Activated T-helper 2 cell treated with anti-CD3 and anti-CD28 coated beads, Interferon-gamma antibody, Interleukin-2, Interleukin-4, amounts not matched to agents 10 μg/mL and 5 μg/mL and 100 μg/mL, durations not matched to agents 14 hours and 24 hours and 36 hours (primary cell): ENCODE measurements around the gene CISD2. TPM values are rescaled to one million over a fixed set of nuclear protein-coding genes. Genes with fewer than 3 reads are reported as not detected.
"Not testable (repeated sequence)": the region's sequence is repeated elsewhere in the genome, so short reads cannot be mapped to it uniquely, and the experiment has no call there.

Experiments used
- DNase-seq: peaks from one replicate; pipeline ENCODE4 v3.0.0; 2021; ENCODE audit warnings: low spot score
- H3K27ac Mint-ChIP-seq: one replicate; pipeline ENCODE4 v1.8.0; 2021; ENCODE audit warnings: mixed read lengths
- H3K27me3 Mint-ChIP-seq: one replicate; pipeline ENCODE4 v1.8.0; 2021; ENCODE audit warnings: low read depth, mixed read lengths
- H3K36me3 Mint-ChIP-seq: one replicate; pipeline ENCODE4 v1.8.0; 2021; ENCODE audit warnings: low read depth, mixed read lengths
- H3K4me1 Mint-ChIP-seq: one replicate; pipeline ENCODE4 v1.8.0; 2021; ENCODE audit warnings: low read depth, mixed read lengths
- H3K4me3 Mint-ChIP-seq: one replicate; pipeline ENCODE4 v1.8.0; 2021; ENCODE audit warnings: low read depth, mild to moderate bottlenecking, moderate library complexity, mixed read lengths
- H3K9me3 Mint-ChIP-seq: one replicate; pipeline ENCODE4 v1.8.0; 2021; ENCODE audit warnings: mixed read lengths
- intact Hi-C: fragments of 100-400 bp; cut with micrococcal nuclease; formaldehyde crosslinking; loops from one replicate; pipeline ENCODE4 v1.15.1; 2023
- total RNA-seq: library from RNA; stranded (reverse); gene quantifications from 2 replicates; pipeline ENCODE4 v1.2.3, GENCODE V29; 2022

The CISD2 gene
- total RNA-seq, 1 donor from 2014 or later: 51.4 TPM

DNA sequence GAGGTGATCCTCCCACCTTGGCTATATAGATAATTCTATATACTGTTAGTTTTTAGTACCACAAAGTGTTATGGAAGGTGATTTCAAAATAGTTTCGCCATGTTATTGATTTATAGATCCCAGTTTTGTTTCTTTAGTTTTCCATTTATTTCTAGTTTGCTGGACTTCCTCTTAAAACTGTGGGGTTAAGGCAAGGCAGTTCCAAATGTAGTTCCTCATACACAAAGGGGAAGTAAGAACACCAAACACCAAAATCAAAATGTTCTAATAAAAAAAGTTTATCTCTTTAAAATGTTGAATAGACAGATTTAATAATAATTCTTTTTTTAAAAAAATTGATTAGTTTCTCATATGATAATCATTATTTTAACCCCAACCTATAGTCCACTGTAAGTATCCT is 6.8 kb upstream of the CISD2 start:
- no peak for DNase-seq
- intact Hi-C loops: no loop called here
- Mint-ChIP-seq H3K27me3 (no peaks in the 10 kb centered on the region), H3K4me3 (no peak overlapping the region), H3K9me3 (peaks cover 41% of the 10 kb centered on the region), H3K4me1 (peaks cover 35% of the 10 kb centered on the region), H3K36me3 (peaks cover 68% of the 10 kb centered on the region), H3K27ac (no peak overlapping the region)

DNA sequence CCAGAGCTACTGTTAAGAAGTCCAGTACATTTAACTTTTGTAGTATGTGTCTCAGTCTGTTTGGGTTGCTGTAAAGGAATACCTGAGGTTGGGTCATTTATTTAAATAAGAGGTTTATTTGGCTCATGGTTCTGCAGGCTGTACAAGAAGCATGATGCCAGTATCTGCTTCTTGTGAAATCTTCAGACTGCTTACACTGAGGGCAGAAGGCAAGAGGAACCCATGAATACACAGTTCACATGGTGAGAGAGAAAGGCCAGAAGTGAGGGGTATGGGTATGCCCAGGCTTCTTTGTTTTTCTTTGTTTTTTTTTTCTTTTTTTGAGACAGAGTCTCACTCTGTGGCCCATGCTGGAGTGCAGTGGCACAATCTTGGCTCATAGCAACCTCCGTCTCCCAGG is 6.0 kb upstream of the CISD2 start:
- no peak for DNase-seq
- peaks cover 35% of the 10 kb centered on the region for H3K4me1 Mint-ChIP-seq
- H3K9me3 Mint-ChIP-seq: peaks cover 38% of the 10 kb centered on the region
- no peaks in the 10 kb centered on the region for H3K27me3 Mint-ChIP-seq
- H3K36me3 Mint-ChIP-seq: peaks cover 68% of the 10 kb centered on the region
- no peak overlapping the region for H3K4me3 Mint-ChIP-seq
- H3K27ac Mint-ChIP-seq: no peak overlapping the region
- intact Hi-C loops: no loop called here

- not testable (repeated sequence) for H3K27me3 Mint-ChIP-seq, DNase-seq
- peaks cover 20% of the 10 kb centered on the region for H3K9me3 Mint-ChIP-seq
- intact Hi-C loops: loop anchor here (2.0 to 5.0 kb wide), 3 partner anchors 23 to 238 kb away; partner anchors contain the start of gene SLC9B2
- peaks cover 41% of the 10 kb centered on the region for H3K4me1 Mint-ChIP-seq
- H3K4me3 Mint-ChIP-seq: peak overlapping the region; percentile 15
- H3K36me3 Mint-ChIP-seq: peaks cover 56% of the 10 kb centered on the region
- peak overlapping the region; percentile 66 for H3K27ac Mint-ChIP-seq
Observed at GRCh38 chr4:102865327-102865726, 3.5 kb upstream of the CISD2 start.

DNA sequence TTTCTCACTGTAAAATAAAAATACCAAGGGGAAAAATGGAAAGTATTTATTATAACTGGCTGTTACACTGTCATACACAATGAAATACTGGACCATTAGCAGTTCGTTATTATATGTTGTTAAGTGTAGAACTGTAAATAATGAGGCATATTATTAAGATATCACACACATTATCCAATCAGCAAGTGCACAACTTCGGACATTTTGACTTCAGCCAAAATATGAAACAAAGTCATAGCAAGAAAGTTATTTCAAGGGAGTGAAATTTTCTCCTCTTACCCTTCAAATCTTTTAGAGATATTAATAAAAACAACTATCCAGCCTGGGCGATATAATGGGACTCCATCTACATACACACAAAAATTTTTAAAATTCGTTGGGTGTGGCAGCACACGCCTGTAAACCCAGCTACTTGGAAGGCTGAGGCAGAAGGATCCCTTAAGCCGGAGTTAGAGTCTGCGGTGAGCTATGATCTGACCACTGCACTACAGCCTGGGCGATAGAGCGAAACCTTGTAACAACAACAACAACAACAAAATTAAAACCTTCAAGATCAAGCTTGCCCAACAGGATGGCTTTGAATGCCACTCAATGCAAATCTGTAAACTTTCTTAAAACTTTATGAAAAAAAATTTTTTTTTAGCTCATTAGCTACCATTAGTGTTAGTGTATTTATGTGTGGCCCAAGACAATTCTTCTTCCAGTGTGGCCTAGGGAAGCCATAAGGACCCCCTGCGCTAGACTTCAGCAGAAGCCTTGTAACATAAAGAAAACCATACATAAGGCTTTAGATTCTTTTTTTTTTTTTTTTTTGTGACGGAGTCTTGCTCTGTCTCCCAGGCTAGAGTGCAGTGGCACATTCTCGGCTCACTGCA is 1.3 kb upstream of the CISD2 start:
- peaks cover 49% of the 10 kb centered on the region for H3K4me1 Mint-ChIP-seq
- peaks cover 46% of the 10 kb centered on the region for H3K36me3 Mint-ChIP-seq
- DNase-seq: no peak
- H3K4me3 Mint-ChIP-seq: peak overlapping the region; percentile 90
- peak overlapping the region; percentile 99 for H3K27ac Mint-ChIP-seq
- intact Hi-C loops: loop anchor here (1.0 to 5.0 kb wide), 6 partner anchors 39 to 1521 kb away; partner anchors contain the start of genes BDH2, NFKB1, PPP3CA and SLC9B2
- no peaks in the 10 kb centered on the region for H3K27me3 Mint-ChIP-seq
- H3K9me3 Mint-ChIP-seq: peaks cover 4% of the 10 kb centered on the region

DNA sequence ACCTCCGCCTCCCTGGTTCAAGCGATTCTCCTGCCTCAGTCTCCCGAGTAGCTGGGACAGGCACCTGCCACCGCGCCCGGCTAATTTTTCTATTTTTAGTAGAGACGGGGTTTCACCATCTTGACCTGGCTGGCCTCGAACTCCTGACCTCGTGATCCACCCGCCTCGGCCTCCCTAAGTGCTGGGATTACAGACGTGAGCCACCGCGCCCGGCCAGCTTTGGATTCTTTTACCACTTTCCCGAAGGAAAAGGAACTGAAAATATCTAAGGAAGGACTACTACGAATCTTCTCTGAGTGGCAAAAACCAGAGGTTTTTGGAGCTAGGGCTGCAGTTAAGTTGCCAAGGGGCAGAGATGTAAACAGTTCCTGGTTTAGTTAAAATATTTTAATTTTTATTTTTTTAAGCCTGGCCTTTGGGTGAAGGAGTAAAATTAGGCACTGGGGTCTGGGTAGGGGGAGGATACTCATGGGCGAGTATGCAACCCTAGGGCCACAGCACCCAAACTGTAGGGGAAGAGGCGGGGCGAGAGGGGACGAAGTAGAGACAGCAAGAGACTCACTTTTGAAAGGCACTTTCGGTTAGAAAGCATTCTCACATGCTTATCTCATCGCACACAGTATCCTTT is 525 bp upstream of the CISD2 start:
- DNase-seq: peak; percentile 20
- H3K27me3 Mint-ChIP-seq: no peaks in the 10 kb centered on the region
- intact Hi-C loops: loop anchor here (1.0 to 5.0 kb wide), 6 partner anchors 40 to 1521 kb away; partner anchors contain the start of genes BDH2, NFKB1, PPP3CA and SLC9B2
- peak overlapping the region; percentile 99 for H3K27ac Mint-ChIP-seq
- peaks cover 46% of the 10 kb centered on the region for H3K36me3 Mint-ChIP-seq
- H3K4me3 Mint-ChIP-seq: peak overlapping the region; percentile 90
- peaks cover under 1% of the 10 kb centered on the region for H3K9me3 Mint-ChIP-seq
- H3K4me1 Mint-ChIP-seq: peaks cover 52% of the 10 kb centered on the region

- DNase-seq: no peak
- H3K36me3 Mint-ChIP-seq: peaks cover 46% of the 10 kb centered on the region
- peaks cover 41% of the 10 kb centered on the region for H3K4me1 Mint-ChIP-seq
Observed at GRCh38 chr4:102869569-102870197, 891 bp downstream of the CISD2 start.

DNA sequence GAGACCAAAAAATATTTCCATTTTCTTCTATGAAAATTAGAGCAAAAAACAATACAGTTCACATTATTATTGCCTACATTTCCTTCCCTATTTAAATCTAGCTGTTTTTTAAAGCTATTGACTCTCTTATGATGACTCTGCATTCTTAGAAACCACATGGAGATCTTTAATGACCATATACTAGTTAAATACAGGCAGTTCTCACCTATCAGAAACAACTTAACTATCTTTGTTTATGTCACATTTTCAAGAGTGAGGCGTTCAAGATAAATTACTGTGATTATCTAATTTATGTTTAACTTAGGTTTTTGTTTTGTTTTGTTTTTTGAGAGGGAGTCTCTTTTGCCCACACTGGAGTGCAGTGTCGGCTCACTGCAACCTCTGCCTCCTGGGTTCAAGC is 3.0 kb downstream of the CISD2 start:
- intact Hi-C loops: no loop called here
- Mint-ChIP-seq H3K27me3 (no peaks in the 10 kb centered on the region), H3K4me3 (peak overlapping the region; percentile 52), H3K36me3 (peaks cover 56% of the 10 kb centered on the region), H3K4me1 (peaks cover 24% of the 10 kb centered on the region), H3K27ac (peak overlapping the region; percentile 28), H3K9me3 (peaks cover 24% of the 10 kb centered on the region)
- no peak for DNase-seq

More at GRCh38 chr4:102869569-102870197, 891 bp downstream of the CISD2 start:
- Mint-ChIP-seq H3K4me3 (peak overlapping the region; percentile 90), H3K27me3 (no peaks in the 10 kb centered on the region), H3K9me3 (peaks cover 4% of the 10 kb centered on the region), H3K27ac (peak overlapping the region; percentile 98)
- intact Hi-C loops: loop anchor here (1.0 to 5.0 kb wide), 7 partner anchors 150 to 1523 kb away; partner anchors contain the start of genes BDH2, NFKB1, PPP3CA and SLC39A8

DNA sequence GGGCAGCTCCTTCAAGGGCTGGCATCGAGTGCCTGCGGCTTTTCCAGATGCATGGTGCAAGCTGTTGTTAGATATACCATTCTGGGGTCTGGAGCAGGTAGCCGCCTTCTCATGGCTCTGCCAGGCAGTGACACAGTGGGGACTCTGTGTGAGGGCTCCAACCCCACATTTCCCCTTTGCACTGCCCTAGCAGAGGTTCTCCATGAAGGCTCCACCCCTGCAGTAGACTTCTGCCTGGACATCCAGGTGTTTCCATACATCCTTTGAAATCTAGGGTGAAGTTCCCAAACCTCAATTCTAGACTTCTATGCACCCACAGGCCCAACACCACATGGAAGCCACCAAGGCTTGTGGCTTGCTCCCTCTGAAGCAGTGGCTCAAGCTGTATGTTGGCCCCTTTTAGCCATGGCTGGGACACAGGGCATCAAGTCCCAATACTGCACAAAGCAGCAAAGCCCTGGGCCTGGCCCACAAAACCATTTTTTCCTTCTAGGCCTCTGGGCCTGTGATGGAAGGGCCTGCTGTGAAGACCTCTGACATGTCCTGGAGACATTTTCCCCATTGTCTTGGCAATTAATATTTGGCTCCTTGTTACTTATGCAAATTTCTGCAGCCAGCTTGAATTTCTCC is 8.8 kb downstream of the CISD2 start:
- not testable (repeated sequence) for H3K27ac Mint-ChIP-seq

GRCh38 chr4:102878349-102878748 is 9.6 kb downstream of the CISD2 start:
- DNase-seq, intact Hi-C loops, H3K27ac Mint-ChIP-seq, H3K27me3 Mint-ChIP-seq, H3K4me3 Mint-ChIP-seq: not testable (repeated sequence)
- Mint-ChIP-seq H3K4me1 (peaks cover 15% of the 10 kb centered on the region), H3K36me3 (peaks cover 77% of the 10 kb centered on the region), H3K9me3 (peaks cover 35% of the 10 kb centered on the region)

More for the DNA sequence above, 8.8 kb downstream of the CISD2 start:
- H3K4me3 Mint-ChIP-seq, H3K27me3 Mint-ChIP-seq, intact Hi-C loops, DNase-seq: not testable (repeated sequence)
- Mint-ChIP-seq H3K4me1 (peaks cover 15% of the 10 kb centered on the region), H3K36me3 (peaks cover 79% of the 10 kb centered on the region), H3K9me3 (peaks cover 36% of the 10 kb centered on the region)

DNA sequence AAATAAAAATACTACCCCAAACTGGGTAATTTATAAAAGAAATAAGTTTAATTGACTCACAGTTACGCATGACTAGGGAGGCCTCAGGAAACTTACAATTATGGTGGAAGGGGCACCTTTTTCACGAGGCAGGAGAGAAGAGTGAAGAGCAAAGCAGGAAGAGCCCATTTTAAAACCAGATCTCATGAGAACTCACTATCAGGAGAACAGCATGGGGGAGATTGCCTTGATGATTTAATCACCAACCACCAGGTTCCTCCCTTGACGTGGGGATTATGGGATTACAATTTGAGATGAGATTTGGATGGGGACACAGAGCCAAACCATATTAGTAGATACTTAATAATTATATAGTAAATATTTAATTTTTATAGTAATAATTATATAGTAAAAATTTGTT is 10.1 kb downstream of the CISD2 start:
- no peak overlapping the region for H3K27ac Mint-ChIP-seq
- peaks cover 18% of the 10 kb centered on the region for H3K4me1 Mint-ChIP-seq
- peaks cover 32% of the 10 kb centered on the region for H3K9me3 Mint-ChIP-seq
- DNase-seq: no peak
- H3K27me3 Mint-ChIP-seq: no peaks in the 10 kb centered on the region
- intact Hi-C loops: no loop called here
- H3K36me3 Mint-ChIP-seq: peaks cover 77% of the 10 kb centered on the region
- no peak overlapping the region for H3K4me3 Mint-ChIP-seq

DNA sequence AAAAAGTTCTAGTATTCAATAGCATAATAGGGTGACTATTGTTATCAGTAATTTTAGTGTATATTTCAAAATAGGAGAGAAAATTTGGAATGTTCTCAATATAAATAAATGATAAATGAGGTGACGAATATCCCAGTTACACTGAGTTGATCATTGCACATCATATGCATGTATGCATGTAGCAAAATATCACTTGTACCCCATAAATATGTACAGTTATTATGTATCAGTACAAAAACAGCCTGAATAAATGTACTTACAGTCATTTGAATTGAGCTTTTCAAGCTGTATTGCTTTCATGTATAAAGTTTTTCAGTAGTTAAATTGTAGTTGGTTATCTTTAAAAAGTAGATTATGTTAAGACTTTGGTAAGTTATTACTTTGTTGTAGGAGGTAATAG is 12.6 kb downstream of the CISD2 start:
- H3K27me3 Mint-ChIP-seq: no peaks in the 10 kb centered on the region
- no peak for DNase-seq
- peaks cover 62% of the 10 kb centered on the region for H3K36me3 Mint-ChIP-seq

GRCh38 chr4:102883278-102883677 is 14.5 kb downstream of the CISD2 start:
- Mint-ChIP-seq H3K27ac (no peak overlapping the region), H3K4me1 (peaks cover 18% of the 10 kb centered on the region)

More for the DNA sequence above, 12.6 kb downstream of the CISD2 start:
- no peak overlapping the region for H3K4me3 Mint-ChIP-seq
- peaks cover 18% of the 10 kb centered on the region for H3K4me1 Mint-ChIP-seq
- H3K27ac Mint-ChIP-seq: no peak overlapping the region
- intact Hi-C loops: no loop called here
- peaks cover 16% of the 10 kb centered on the region for H3K9me3 Mint-ChIP-seq

More at GRCh38 chr4:102883278-102883677, 14.5 kb downstream of the CISD2 start:
- no peak overlapping the region for H3K4me3 Mint-ChIP-seq
- H3K36me3 Mint-ChIP-seq: peaks cover 44% of the 10 kb centered on the region
- intact Hi-C loops: no loop called here
- no peaks in the 10 kb centered on the region for H3K27me3 Mint-ChIP-seq
- peaks cover 4% of the 10 kb centered on the region for H3K9me3 Mint-ChIP-seq
- no peak for DNase-seq
